Breast epithelium (tissue), 3 donors: Measurements from ENCODE around the gene GRB2.

Experiments
- CTCF ChIP-seq, 3 donors: fragments of 450-650 bp; IDR thresholded peaks; one replicate each; pipeline ENCODE4 v1.5.1; 2016 to 2017; ENCODE audit warnings: antibody characterized with exemption in 3 of 3, mild to moderate bottlenecking in 3 of 3, moderate library complexity in 3 of 3
- POLR2A ChIP-seq: fragments of 450-650 bp; IDR thresholded peaks from one replicate; pipeline ENCODE4 v1.6.1; 2016; ENCODE audit warnings: antibody characterized with exemption, mild to moderate bottlenecking, moderate library complexity

GRCh38 chr17:75404731-75405364, 630 bp downstream of the GRB2 start:
- TF ChIP-seq POLR2A = no peak
- TF ChIP-seq CTCF (IDR thresholded peaks at IDR 0.05) = no peak
